Lower leg skin (tissue), 3 donors: ENCODE measurements around the gene GSTT4.

Experiments used
- CTCF ChIP-seq, 3 donors: fragments of 450-650 bp; IDR thresholded peaks; one replicate each; pipeline ENCODE4 v1.5.1; 2016; ENCODE audit warnings: antibody characterized with exemption in 3 of 3, mild to moderate bottlenecking in 3 of 3, moderate library complexity in 2 of 3
- POLR2A ChIP-seq, 2 donors: fragments of 450-650 bp; IDR thresholded peaks; one replicate each; pipeline ENCODE4 v1.6.1; 2016 to 2017; ENCODE audit warnings: antibody characterized with exemption in 2 of 2, mild to moderate bottlenecking in 1 of 2, moderate library complexity in 1 of 2

GRCh38 chr22:24021304-24021703, 16.1 kb upstream of the GSTT4 start:
- TF ChIP-seq POLR2A (IDR thresholded peaks at IDR 0.05) (no peak), CTCF (IDR thresholded peaks at IDR 0.05) (no peak)
